ENCODE data around the gene THOC2.

The THOC2 gene

GRCh38 chrX:123563167-123563566 lies 169.7 kb downstream of the THOC2 start:
- no peak for DNase-seq

GRCh38 chrX:123562342-123563146 lies 170.3 kb downstream of the THOC2 start:
- no peak for DNase-seq

GRCh38 chrX:123561439-123562215 lies 171.2 kb downstream of the THOC2 start:
- DNase-seq, result no peak

- no peak for DNase-seq
These were observed 182.0 kb downstream of the THOC2 start for GRCh38 chrX:123550829-123551228.
